Right lobe of liver (tissue), 4 donors: ENCODE measurements around the gene TNFSF12.

Source experiments
- CTCF ChIP-seq, 4 donors: fragments of 200-600 bp in 3 of 4; fragments of 450-650 bp in 1 of 4; IDR thresholded peaks; one replicate each; pipeline versions ENCODE4 v1.5.1 to v1.8.0; 2016 to 2022; ENCODE audit warnings: antibody characterized with exemption in 4 of 4, mild to moderate bottlenecking in 2 of 4
- POLR2A ChIP-seq: fragments of 450-650 bp; IDR thresholded peaks from one replicate; pipeline ENCODE4 v1.6.1; 2017; ENCODE audit warnings: antibody characterized with exemption, mild to moderate bottlenecking
- donor health status: DM: no; HTN: no; CAD: no.
- donor health status: DM: no; HTN: no; CAD: no.
- donor health status: DM: no; HTN: yes; CAD: no.

GRCh38 chr17:7499161-7499560 lies 49.7 kb upstream of the TNFSF12 start:
- TF ChIP-seq CTCF (IDR thresholded peaks at IDR 0.05) (no peak), POLR2A (no peak)
